ENCODE results near the gene SCYGR3.
"Not testable (repeated sequence)": the region's sequence is repeated elsewhere in the genome, so short reads cannot be mapped to it uniquely, and the experiment has no call there.

SCYGR3 gene

GRCh38 chr2:227613272-227613660 is 1.4 kb downstream of the SCYGR3 start:
- H3K4me1 ChIP-seq (ENCODE audit: control insufficient read depth, insufficient read depth, low read length), result peaks cover 18% of the 10 kb centered on the region
- peaks cover 22% of the 10 kb centered on the region; the same call in 1 of the 2 replicates for H3K27me3 ChIP-seq (ENCODE audit: control insufficient read depth, insufficient read depth, low read length)
- H3K4me3 ChIP-seq (ENCODE audit: low read depth, low read length), result no peak overlapping the region
- no peaks in the 10 kb centered on the region for H3K36me3 ChIP-seq (ENCODE audit: control insufficient read depth, insufficient read depth, low read length)
- H3K9me3 ChIP-seq (ENCODE audit: control insufficient read depth, insufficient read depth, low read depth, low read length), result no peaks in the 10 kb centered on the region
- H3K9ac ChIP-seq (ENCODE audit: low read length), result no peak overlapping the region
- H3K27ac ChIP-seq (ENCODE audit: low read depth, low read length), result no peak overlapping the region

GRCh38 chr2:227612546-227613271 is 1.9 kb downstream of the SCYGR3 start:
- Histone ChIP-seq H3K4me3 (ENCODE audit: low read depth, low read length) (no peak overlapping the region), H3K4me1 (ENCODE audit: control insufficient read depth, insufficient read depth, low read length) (peaks cover 18% of the 10 kb centered on the region), H3K27ac (ENCODE audit: low read depth, low read length) (no peak overlapping the region), H3K9me3 (ENCODE audit: control insufficient read depth, insufficient read depth, low read depth, low read length) (no peaks in the 10 kb centered on the region), H3K27me3 (ENCODE audit: control insufficient read depth, insufficient read depth, low read length) (peaks cover 22% of the 10 kb centered on the region; the same call in 1 of the 2 replicates), H3K9ac (ENCODE audit: low read length) (no peak overlapping the region), H3K36me3 (ENCODE audit: control insufficient read depth, insufficient read depth, low read length) (no peaks in the 10 kb centered on the region)

GRCh38 chr2:227610123-227610522 is 4.5 kb downstream of the SCYGR3 start:
- H3K27ac ChIP-seq (ENCODE audit: low read depth, low read length), result no peak overlapping the region
- H3K9me3 ChIP-seq (ENCODE audit: control insufficient read depth, insufficient read depth, low read depth, low read length), result no peaks in the 10 kb centered on the region
- peaks cover 15% of the 10 kb centered on the region; the same call in 1 of the 2 replicates for H3K27me3 ChIP-seq (ENCODE audit: control insufficient read depth, insufficient read depth, low read length)
- no peak overlapping the region for H3K9ac ChIP-seq (ENCODE audit: low read length)
- peaks cover 3% of the 10 kb centered on the region; the same call in 1 of the 2 replicates for H3K4me1 ChIP-seq (ENCODE audit: control insufficient read depth, insufficient read depth, low read length)
- H3K36me3 ChIP-seq (ENCODE audit: control insufficient read depth, insufficient read depth, low read length), result no peaks in the 10 kb centered on the region
- no peak overlapping the region for H3K4me3 ChIP-seq (ENCODE audit: low read depth, low read length)

- peaks cover 3% of the 10 kb centered on the region; the same call in 1 of the 2 replicates for H3K4me1 ChIP-seq (ENCODE audit: control insufficient read depth, insufficient read depth, low read length)
- H3K9me3 ChIP-seq (ENCODE audit: control insufficient read depth, insufficient read depth, low read depth, low read length), result no peaks in the 10 kb centered on the region
- H3K27ac ChIP-seq (ENCODE audit: low read depth, low read length), result no peak overlapping the region
- H3K4me3 ChIP-seq (ENCODE audit: low read depth, low read length), result no peak overlapping the region
- no peak overlapping the region for H3K9ac ChIP-seq (ENCODE audit: low read length)
- no peaks in the 10 kb centered on the region for H3K36me3 ChIP-seq (ENCODE audit: control insufficient read depth, insufficient read depth, low read length)
- H3K27me3 ChIP-seq (ENCODE audit: control insufficient read depth, insufficient read depth, low read length), result peaks cover 4% of the 10 kb centered on the region; the same call in 1 of the 2 replicates
Observed at GRCh38 chr2:227608561-227609338, 5.9 kb downstream of the SCYGR3 start.

- Histone ChIP-seq H3K4me3 (ENCODE audit: low read depth, low read length) (no peak overlapping the region), H3K9ac (ENCODE audit: low read length) (no peak overlapping the region), H3K9me3 (ENCODE audit: control insufficient read depth, insufficient read depth, low read depth, low read length) (no peaks in the 10 kb centered on the region), H3K27me3 (ENCODE audit: control insufficient read depth, insufficient read depth, low read length) (no peaks in the 10 kb centered on the region; the same call in 1 of the 2 replicates), H3K36me3 (ENCODE audit: control insufficient read depth, insufficient read depth, low read length) (no peaks in the 10 kb centered on the region), H3K27ac (ENCODE audit: low read depth, low read length) (no peak overlapping the region), H3K4me1 (ENCODE audit: control insufficient read depth, insufficient read depth, low read length) (no peaks in the 10 kb centered on the region; the same call in 1 of the 2 replicates)
Observed at GRCh38 chr2:227607941-227608340, 6.7 kb downstream of the SCYGR3 start.

- Histone ChIP-seq H3K4me1 (ENCODE audit: control insufficient read depth, insufficient read depth, low read length) (no peaks in the 10 kb centered on the region), H3K27me3 (ENCODE audit: control insufficient read depth, insufficient read depth, low read length) (no peaks in the 10 kb centered on the region; the same call in 1 of the 2 replicates), H3K9ac (ENCODE audit: low read length) (no peak overlapping the region)
Observed at GRCh38 chr2:227606476-227606875, 8.2 kb downstream of the SCYGR3 start.

GRCh38 chr2:227602358-227602757 is 12.3 kb downstream of the SCYGR3 start:
- Histone ChIP-seq H3K4me1 (ENCODE audit: control insufficient read depth, insufficient read depth, low read length) (peaks cover 11% of the 10 kb centered on the region), H3K36me3 (ENCODE audit: control insufficient read depth, insufficient read depth, low read length) (no peaks in the 10 kb centered on the region), H3K27ac (ENCODE audit: low read depth, low read length) (no peak overlapping the region), H3K27me3 (ENCODE audit: control insufficient read depth, insufficient read depth, low read length) (no peaks in the 10 kb centered on the region), H3K4me3 (ENCODE audit: low read depth, low read length) (no peak overlapping the region), H3K9me3 (ENCODE audit: control insufficient read depth, insufficient read depth, low read depth, low read length) (no peaks in the 10 kb centered on the region), H3K9ac (ENCODE audit: low read length) (no peak overlapping the region)

More at GRCh38 chr2:227606476-227606875, 8.2 kb downstream of the SCYGR3 start:
- Histone ChIP-seq H3K4me3 (ENCODE audit: low read depth, low read length) (no peak overlapping the region), H3K36me3 (ENCODE audit: control insufficient read depth, insufficient read depth, low read length) (no peaks in the 10 kb centered on the region), H3K27ac (ENCODE audit: low read depth, low read length) (no peak overlapping the region), H3K9me3 (ENCODE audit: control insufficient read depth, insufficient read depth, low read depth, low read length) (no peaks in the 10 kb centered on the region)

- H3K27ac ChIP-seq (ENCODE audit: low read depth, low read length); H3K4me3 ChIP-seq (ENCODE audit: low read depth, low read length); H3K9me3 ChIP-seq (ENCODE audit: control insufficient read depth, insufficient read depth, low read depth, low read length); H3K36me3 ChIP-seq (ENCODE audit: control insufficient read depth, insufficient read depth, low read length); H3K9ac ChIP-seq (ENCODE audit: low read length); H3K27me3 ChIP-seq (ENCODE audit: control insufficient read depth, insufficient read depth, low read length): not testable (repeated sequence)
- H3K4me1 ChIP-seq (ENCODE audit: control insufficient read depth, insufficient read depth, low read length), result peaks cover 11% of the 10 kb centered on the region
Observed at GRCh38 chr2:227598835-227599503, 15.7 kb downstream of the SCYGR3 start, which contains the start of gene SCYGR2. TSS of gene SCYGR2 (plus strand) at chr2:227598893. CDS start at chr2:227598893, 0 bp downstream.

- H3K27ac ChIP-seq (ENCODE audit: low read depth, low read length), result no peak overlapping the region
- no peak overlapping the region for H3K4me3 ChIP-seq (ENCODE audit: low read depth, low read length)
- H3K4me1 ChIP-seq (ENCODE audit: control insufficient read depth, insufficient read depth, low read length), result peaks cover 11% of the 10 kb centered on the region
- H3K9ac ChIP-seq (ENCODE audit: low read length), result no peak overlapping the region
- H3K27me3 ChIP-seq (ENCODE audit: control insufficient read depth, insufficient read depth, low read length), result no peaks in the 10 kb centered on the region
- H3K36me3 ChIP-seq (ENCODE audit: control insufficient read depth, insufficient read depth, low read length), result no peaks in the 10 kb centered on the region
- no peaks in the 10 kb centered on the region for H3K9me3 ChIP-seq (ENCODE audit: control insufficient read depth, insufficient read depth, low read depth, low read length)
Observed at GRCh38 chr2:227597998-227598397, 16.6 kb downstream of the SCYGR3 start.

GRCh38 chr2:227597036-227597435 is 17.6 kb downstream of the SCYGR3 start:
- no peaks in the 10 kb centered on the region for H3K36me3 ChIP-seq (ENCODE audit: control insufficient read depth, insufficient read depth, low read length)
- H3K4me3 ChIP-seq (ENCODE audit: low read depth, low read length), result no peak overlapping the region
- H3K4me1 ChIP-seq (ENCODE audit: control insufficient read depth, insufficient read depth, low read length), result peaks cover 11% of the 10 kb centered on the region
- no peak overlapping the region for H3K9ac ChIP-seq (ENCODE audit: low read length)
- no peaks in the 10 kb centered on the region for H3K27me3 ChIP-seq (ENCODE audit: control insufficient read depth, insufficient read depth, low read length)
- H3K9me3 ChIP-seq (ENCODE audit: control insufficient read depth, insufficient read depth, low read depth, low read length), result no peaks in the 10 kb centered on the region
- H3K27ac ChIP-seq (ENCODE audit: low read depth, low read length), result no peak overlapping the region

Data from HUES6 (cell line).